GM12878 (cell line): ENCODE results near the gene CCR2.

Experiments
- BCLAF1 ChIP-seq: fragments of 450-650 bp; IDR thresholded peaks from 2 replicates; pipeline ENCODE4 v1.6.1; 2017; ENCODE audit warnings: antibody characterized with exemption, mild to moderate bottlenecking, moderate library complexity
- CTCF ChIP-seq, 3 experiments: IDR thresholded peaks in 2 of 3; conservative IDR thresholded peaks in 1 of 3; 2 replicates each; pipeline ENCODE4 v1.5.1; 2011; ENCODE audit warnings: low read depth in 3 of 3, low read length in 3 of 3, mild to moderate bottlenecking in 3 of 3, control low read depth in 2 of 3, moderate library complexity in 2 of 3, inconsistent platforms in 1 of 3, mixed read lengths in 1 of 3; ENCODE audit not compliant: control insufficient read depth in 2 of 3, insufficient read depth in 1 of 3; ENCODE audit errors: extremely low read depth in 1 of 3
- ESRRA ChIP-seq: IDR thresholded peaks from 2 replicates; pipeline ENCODE4 v1.6.1; 2012; ENCODE audit warnings: mild to moderate bottlenecking, low read length, improper control_type of control experiment
- MAX ChIP-seq: IDR thresholded peaks from 2 replicates; pipeline ENCODE4 v1.6.1; 2012; ENCODE audit warnings: low read depth, low read length, improper control_type of control experiment
- MXI1 ChIP-seq: fragments of 150-350 bp; IDR thresholded peaks from 2 replicates; pipeline ENCODE4 v1.6.1; 2011; ENCODE audit warnings: low read depth, mild to moderate bottlenecking, inconsistent platforms, low read length, improper control_type of control experiment
- SIN3A ChIP-seq: IDR thresholded peaks from 2 replicates; pipeline ENCODE4 v1.6.1; 2012; ENCODE audit warnings: low read depth, low read length, improper control_type of control experiment
- SMAD1 ChIP-seq: fragments of 450-650 bp; IDR thresholded peaks from 2 replicates; pipeline ENCODE4 v1.6.1; 2018; ENCODE audit warnings: mild to moderate bottlenecking, low read depth; ENCODE audit not compliant: partially characterized antibody
- TAF1 ChIP-seq: IDR thresholded peaks from 2 replicates; pipeline ENCODE4 v1.6.1; 2011; ENCODE audit warnings: mild to moderate bottlenecking, low read depth, low read length, borderline replicate concordance
- TF ChIP-seq, protein P1 (sequence below): fragments of 450-650 bp; IDR thresholded peaks from 2 replicates; pipeline ENCODE4 v1.6.1; 2016; ENCODE audit warnings: mild to moderate bottlenecking

GRCh38 chr3:46314517-46314916, 39.4 kb upstream of the CCR2 start:
- TF ChIP-seq CTCF (IDR thresholded peaks at IDR 0.05 in 2 of 3, conservative IDR thresholded peaks at IDR 0.05 in 1 of 3; ENCODE audit: control insufficient read depth in 2 of 3, extremely low read depth in 1 of 3, insufficient read depth in 1 of 3, low read depth in 3 of 3, low read length in 3 of 3) (no peak), MAX (no peak), SMAD1 (no peak), ESRRA (no peak), BCLAF1 (no peak), SIN3A (no peak), TAF1 (no peak), MXI1 (no peak)
- TF ChIP-seq, protein P1, sequence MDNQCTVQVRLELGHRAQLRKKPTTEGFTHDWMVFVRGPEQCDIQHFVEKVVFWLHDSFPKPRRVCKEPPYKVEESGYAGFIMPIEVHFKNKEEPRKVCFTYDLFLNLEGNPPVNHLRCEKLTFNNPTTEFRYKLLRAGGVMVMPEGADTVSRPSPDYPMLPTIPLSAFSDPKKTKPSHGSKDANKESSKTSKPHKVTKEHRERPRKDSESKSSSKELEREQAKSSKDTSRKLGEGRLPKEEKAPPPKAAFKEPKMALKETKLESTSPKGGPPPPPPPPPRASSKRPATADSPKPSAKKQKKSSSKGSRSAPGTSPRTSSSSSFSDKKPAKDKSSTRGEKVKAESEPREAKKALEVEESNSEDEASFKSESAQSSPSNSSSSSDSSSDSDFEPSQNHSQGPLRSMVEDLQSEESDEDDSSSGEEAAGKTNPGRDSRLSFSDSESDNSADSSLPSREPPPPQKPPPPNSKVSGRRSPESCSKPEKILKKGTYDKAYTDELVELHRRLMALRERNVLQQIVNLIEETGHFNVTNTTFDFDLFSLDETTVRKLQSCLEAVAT, result no peak
